ENCODE results near the gene U2SURP. TPM values are rescaled to one million over a fixed set of nuclear protein-coding genes. Genes with fewer than 3 reads are reported as not detected.
"Not testable (repeated sequence)": the region's sequence is repeated elsewhere in the genome, so short reads cannot be mapped to it uniquely, and the experiment has no call there.

U2SURP gene
- total RNA-seq, 4 donors from 2014 or later, result 92.4 to 104 (median 95.6) TPM

- Histone ChIP-seq H3K36me3 (peaks cover 0 to 78% (median 17%) of the 10 kb centered on the region in 3 donors), H3K27ac (no peak overlapping the region), H3K4me1 (no peaks in the 10 kb centered on the region), H3K27me3 (no peaks in the 10 kb centered on the region), H3K4me3 (no peak overlapping the region), H3K9me3 (no peaks in the 10 kb centered on the region)
- no peak for TF ChIP-seq CTCF (IDR thresholded peaks at IDR 0.05)
- TF ChIP-seq POLR2A (IDR thresholded peaks at IDR 0.05), result no peak
- TF ChIP-seq EP300 (IDR thresholded peaks at IDR 0.05), result no peak
- WGBS, 2 donors, result 84 to 98% methylated on average over 2 of the region's 2 CpGs
- DNase-seq (ENCODE audit: low spot score in 2 of 2), result no peak
Observed at GRCh38 chr3:143031327-143031726, 30.0 kb downstream of the U2SURP start.

GRCh38 chr3:143031796-143032387 is 30.5 kb downstream of the U2SURP start:
- H3K4me3 ChIP-seq; H3K27ac ChIP-seq; H3K27me3 ChIP-seq; H3K4me1 ChIP-seq; DNase-seq (ENCODE audit: low spot score in 2 of 2); H3K9me3 ChIP-seq: not testable (repeated sequence)
- WGBS, 2 donors, result 94 to 95% methylated on average over 4 of the region's 4 CpGs
- H3K36me3 ChIP-seq, result peaks cover 0 to 81% (median 17%) of the 10 kb centered on the region in 3 donors

- H3K36me3 ChIP-seq, result peaks cover 0 to 63% (median under 1%) of the 10 kb centered on the region in 3 donors
Observed at GRCh38 chr3:143035466-143036211, 34.3 kb downstream of the U2SURP start.

GRCh38 chr3:143036557-143036956 is 35.2 kb downstream of the U2SURP start:
- H3K9me3 ChIP-seq, result no peaks in the 10 kb centered on the region
- no peak for DNase-seq (ENCODE audit: low spot score in 2 of 2)
- no peak overlapping the region for H3K27ac ChIP-seq
- no peak overlapping the region for H3K4me3 ChIP-seq
- 83 to 84% methylated on average over 2 of the region's 2 CpGs for WGBS, 2 donors
- H3K4me1 ChIP-seq, result no peaks in the 10 kb centered on the region
- peaks cover 0 to 55% (median 0%) of the 10 kb centered on the region in 3 donors for H3K36me3 ChIP-seq
- TF ChIP-seq CTCF (IDR thresholded peaks at IDR 0.05) (no peak), POLR2A (IDR thresholded peaks at IDR 0.05) (no peak), EP300 (IDR thresholded peaks at IDR 0.05) (no peak)
- H3K27me3 ChIP-seq, result no peaks in the 10 kb centered on the region

More at GRCh38 chr3:143035466-143036211, 34.3 kb downstream of the U2SURP start:
- H3K4me1 ChIP-seq, result no peaks in the 10 kb centered on the region
- no peak overlapping the region for H3K27ac ChIP-seq
- no peak for DNase-seq (ENCODE audit: low spot score in 2 of 2)
- no peaks in the 10 kb centered on the region for H3K9me3 ChIP-seq
- no peak overlapping the region for H3K4me3 ChIP-seq
- WGBS, 2 donors, result 86 to 91% methylated on average over 3 of the region's 3 CpGs
- TF ChIP-seq EP300 (IDR thresholded peaks at IDR 0.05) (no peak), POLR2A (IDR thresholded peaks at IDR 0.05) (no peak), CTCF (IDR thresholded peaks at IDR 0.05) (no peak)
- H3K27me3 ChIP-seq, result no peaks in the 10 kb centered on the region

GRCh38 chr3:143037867-143038266 is 36.5 kb downstream of the U2SURP start:
- 93 to 95% methylated on average over 2 of the region's 2 CpGs for WGBS, 2 donors

More at GRCh38 chr3:143037867-143038266, 36.5 kb downstream of the U2SURP start:
- no peak for TF ChIP-seq CTCF (IDR thresholded peaks at IDR 0.05)
- no peak for TF ChIP-seq EP300 (IDR thresholded peaks at IDR 0.05)
- no peak for TF ChIP-seq POLR2A (IDR thresholded peaks at IDR 0.05)
- H3K27ac ChIP-seq, result no peak overlapping the region
- H3K9me3 ChIP-seq, result no peaks in the 10 kb centered on the region
- no peaks in the 10 kb centered on the region for H3K4me1 ChIP-seq
- DNase-seq (ENCODE audit: low spot score in 2 of 2), result no peak
- no peak overlapping the region for H3K4me3 ChIP-seq
- H3K36me3 ChIP-seq, result peaks cover 0 to 47% (median 0%) of the 10 kb centered on the region in 3 donors
- no peaks in the 10 kb centered on the region for H3K27me3 ChIP-seq
